HUDEP-2 (cell line): ENCODE results near the gene ERVH48-1.
"Not testable (repeated sequence)": the region's sequence is repeated elsewhere in the genome, so short reads cannot be mapped to it uniquely, and the experiment has no call there.

Source experiments
- DNase-seq, 76 experiments: peaks; one replicate each; lab custom pipeline; 2025; ENCODE audit not compliant: unreplicated experiment in 76 of 76; lab: John Stamatoyannopoulos, UW

Gene ERVH48-1

DNA sequence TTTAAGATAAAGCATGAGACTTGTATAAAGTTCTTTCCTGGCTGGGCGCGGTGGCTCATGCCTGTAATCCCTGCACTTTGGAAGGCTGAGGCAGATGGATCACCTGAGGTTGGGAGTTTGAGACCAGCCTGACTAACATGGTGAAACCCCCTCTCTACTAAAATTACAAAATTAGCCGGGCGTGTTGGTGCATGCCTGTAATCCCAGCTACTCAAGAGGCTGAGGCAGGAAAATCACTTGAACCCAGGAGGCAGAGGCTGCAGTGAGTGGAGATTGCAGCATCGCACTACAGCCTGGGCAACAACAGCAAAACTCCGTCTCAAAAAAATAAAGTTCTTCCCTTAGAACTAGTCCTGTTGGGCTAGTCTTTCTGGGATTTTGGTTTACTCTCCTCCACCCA, 13.5 kb downstream of the ERVH48-1 start:
- not testable (repeated sequence) for DNase-seq

DNA sequence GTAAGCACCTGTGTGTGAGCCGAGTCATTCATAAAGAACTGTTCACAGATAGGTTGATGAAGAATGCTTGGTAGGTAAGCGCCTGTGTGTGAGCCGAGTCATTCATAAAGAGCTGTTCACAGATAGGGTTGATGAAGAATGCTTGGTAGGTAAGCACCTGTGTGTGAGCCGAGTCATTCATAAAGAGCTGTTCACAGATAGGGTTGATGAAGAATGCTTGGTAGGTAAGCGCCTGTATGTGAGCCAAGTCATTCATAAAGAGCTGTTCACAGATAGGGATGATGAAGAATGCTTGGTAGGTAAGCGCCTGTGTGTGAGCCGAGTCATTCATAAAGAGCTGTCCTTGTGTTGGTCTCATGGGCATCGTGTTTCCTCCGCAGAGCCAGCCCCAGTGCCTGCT, 16.9 kb downstream of the ERVH48-1 start:
- not testable (repeated sequence) for DNase-seq

DNA sequence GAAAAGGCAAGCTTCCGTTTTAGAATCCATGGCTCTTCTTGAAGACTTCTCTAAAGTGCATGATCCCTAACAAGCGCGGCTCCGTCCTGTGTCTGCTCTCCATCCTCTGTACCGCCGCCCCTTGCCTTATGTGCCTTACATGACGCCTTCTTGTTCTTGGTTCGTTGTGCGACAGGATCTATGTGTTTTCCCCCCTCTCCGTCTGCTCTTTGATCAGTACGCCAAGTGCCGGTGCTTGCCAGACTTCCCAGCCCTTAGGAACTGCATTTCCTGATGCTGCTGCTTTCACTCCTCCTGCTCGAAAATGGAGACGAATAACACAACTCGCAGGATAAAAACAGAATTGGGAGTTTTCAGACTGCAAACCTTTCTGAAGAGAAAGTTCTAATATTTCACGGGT, 19.2 kb downstream of the ERVH48-1 start:
- no peak for DNase-seq

DNA sequence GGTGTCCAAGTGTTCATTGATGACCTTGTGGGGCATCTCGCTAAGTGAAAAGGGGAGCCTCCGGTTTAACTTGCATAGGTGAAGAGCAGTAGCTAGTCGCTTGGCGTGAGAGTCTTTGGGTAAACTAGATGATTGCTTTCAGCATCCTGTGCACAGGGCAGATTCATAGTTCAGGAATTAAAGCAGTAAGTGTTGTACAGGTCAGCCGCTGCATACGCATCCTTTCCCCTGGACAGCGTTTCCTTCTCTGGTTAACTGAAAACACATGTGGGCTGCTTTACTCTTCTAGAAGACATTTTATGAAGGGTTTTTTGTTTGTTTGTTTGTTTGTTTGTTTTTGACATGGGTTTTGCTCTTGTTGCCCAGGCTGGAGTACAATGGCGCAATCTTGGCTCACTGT, 20.2 kb downstream of the ERVH48-1 start:
- no peak for DNase-seq

DNA sequence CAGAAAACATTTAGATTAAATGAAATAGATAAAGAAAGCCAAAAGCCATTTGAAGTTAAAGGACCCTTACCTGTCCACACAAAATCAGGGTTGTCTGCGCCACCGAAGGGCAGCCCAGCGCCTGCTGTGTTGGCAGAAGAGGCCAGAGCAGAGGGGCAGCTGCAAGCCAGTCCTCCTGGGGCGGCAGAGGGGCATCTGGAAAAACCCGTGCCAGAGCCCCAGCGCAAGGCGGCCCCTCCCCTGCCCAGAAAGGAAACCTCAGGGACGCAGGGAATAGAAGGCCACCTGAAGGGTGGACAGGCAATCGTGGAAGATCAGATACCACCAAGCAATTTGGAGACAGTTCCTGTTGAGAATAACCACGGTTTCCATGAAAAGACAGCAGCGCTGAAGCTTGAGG, 21.6 kb downstream of the ERVH48-1 start:
- no peak for DNase-seq

DNA sequence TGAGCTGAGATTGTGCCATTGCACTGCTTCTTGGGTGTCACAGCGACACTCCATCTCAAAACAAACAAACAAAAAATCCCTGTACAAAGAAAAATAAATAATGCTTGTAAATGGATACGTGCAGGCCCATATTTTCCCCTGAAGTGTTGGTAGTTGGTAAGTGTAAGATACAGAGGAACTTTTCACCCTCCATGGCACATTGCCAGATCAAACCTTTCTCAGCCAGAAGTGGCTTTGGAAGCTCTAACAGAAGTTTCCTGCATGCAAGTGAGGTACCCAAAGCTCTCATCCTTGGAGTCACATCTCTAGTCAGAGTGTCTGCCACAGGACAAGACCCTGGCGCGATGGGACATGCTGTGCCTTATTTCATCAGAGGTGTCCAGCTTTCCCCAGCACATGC, 25.0 kb downstream of the ERVH48-1 start:
- no peak for DNase-seq

DNA sequence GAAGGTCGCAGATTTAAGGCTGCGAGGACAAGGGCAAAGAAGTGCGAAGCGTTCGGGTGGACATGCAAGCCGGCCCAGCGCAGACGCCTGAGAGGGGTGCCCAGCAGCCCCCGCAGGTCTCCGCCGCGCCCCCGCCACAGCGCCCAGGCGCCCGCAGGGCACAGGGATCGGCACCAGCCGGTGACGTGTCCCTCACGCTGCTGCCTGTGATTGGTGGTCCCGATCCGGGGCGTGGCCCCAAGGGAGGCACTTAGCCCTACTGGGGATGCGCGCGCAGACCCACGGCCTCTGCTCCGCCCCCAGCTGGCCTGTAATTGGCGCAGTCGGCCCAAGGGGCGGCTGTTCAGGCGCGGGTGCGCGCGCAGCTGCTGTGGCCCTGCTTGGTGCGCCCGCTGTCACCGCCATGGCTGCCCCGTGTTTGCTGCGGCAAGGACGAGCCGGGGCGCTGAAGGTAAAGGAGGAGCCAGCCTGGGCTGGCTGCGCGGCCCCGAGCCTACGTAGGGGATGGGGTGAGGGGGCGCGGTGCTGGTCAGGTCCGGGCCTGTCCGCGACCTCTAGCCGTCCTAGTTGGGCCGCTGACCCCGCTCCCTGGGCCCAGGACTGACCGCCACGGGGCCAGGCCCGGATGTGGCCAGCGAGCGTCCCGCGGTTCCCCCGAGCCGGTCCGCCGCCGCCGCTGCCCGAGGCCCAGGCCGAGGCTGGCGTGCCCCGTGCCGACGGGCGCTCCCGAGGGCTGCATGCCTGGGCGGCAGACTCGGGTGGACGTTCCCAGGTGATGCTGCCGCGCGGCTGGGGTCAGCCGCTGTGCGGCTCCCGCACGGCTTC, 32.3 kb downstream of the ERVH48-1 start, which contains the start of gene NDUFV3:
TSS of gene NDUFV3 (plus strand) at position 379 of the 825 bp plus-strand sequence. CDS start at position 404, 25 bp downstream.
- peak; percentile 82 to 100 (median 100) for DNase-seq

DNA sequence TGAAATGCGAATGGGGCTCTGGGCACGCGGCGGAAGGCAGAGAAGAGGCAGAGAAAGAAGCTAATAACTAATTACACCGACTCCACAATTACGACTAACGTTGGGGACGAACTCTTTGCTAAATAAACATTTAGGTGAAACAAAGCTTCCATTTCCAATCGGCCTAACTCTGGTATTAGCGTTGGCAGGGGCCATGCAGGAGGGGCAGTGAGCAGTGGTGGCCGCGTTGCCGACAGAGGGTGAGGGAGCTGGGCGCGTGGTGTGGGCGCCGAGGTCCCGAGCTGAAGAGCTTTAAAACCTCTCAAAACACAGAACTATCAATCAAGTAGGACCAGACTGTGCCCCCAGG, 32.9 kb downstream of the ERVH48-1 start:
- DNase-seq = peak in 6 of 76 experiments; percentile 41 to 86 (median 72)

DNA sequence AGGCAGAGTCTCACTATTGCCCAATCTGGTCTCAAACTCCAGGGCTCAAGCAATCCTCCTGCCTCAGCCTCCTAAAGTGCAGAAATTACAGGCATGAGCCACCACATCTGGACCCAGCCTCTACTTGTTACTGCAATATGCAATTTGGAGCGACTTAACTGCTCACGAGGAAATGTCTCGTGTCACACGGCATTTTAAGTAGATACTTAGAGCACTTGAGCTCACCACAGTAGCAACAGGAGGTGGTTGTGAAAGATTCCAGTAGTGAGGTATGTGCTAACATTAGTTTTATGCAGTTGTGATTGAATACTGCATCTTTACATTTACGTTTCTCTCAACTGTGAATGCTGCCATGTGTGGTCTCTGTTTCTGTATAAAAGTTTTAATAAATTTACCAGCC, 38.1 kb downstream of the ERVH48-1 start:
- no peak for DNase-seq

DNA sequence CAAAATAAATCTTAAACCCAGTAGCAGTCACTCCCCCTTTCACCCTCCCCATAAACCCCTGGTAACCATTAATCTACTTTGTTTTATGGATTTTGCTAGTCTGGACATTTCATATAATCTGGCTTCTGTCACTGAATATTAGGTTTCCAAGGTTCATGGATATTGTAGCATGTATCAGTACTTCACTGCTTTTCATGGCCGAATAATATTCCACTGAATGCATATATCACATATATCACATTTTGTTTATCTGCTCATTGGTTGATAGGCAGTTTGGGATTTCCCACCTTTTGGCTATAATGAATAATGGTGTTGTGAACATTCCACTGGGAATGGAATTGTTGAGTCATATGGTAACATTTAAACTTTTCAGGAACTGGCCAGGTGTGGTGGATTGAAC, 41.5 kb downstream of the ERVH48-1 start:
- DNase-seq = no peak

DNA sequence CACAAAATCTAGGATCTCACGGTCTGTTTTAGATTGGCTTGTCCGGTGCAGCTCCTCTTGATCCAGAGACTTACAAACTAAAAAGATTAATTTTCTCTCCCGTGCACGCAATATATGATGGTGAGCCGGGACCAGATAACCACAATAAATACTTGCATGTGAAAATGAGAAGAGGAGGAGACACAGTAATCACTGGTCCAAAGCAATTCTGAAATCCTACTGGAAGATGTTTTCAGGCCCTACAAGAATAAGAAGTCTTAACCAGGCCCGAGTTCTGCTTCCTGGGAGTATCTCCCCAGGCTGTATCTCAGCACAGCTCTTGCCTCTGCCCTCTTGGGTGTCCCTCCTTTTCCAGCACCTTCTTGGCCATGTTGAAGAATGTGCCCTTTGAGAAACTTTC, 45.1 kb downstream of the ERVH48-1 start:
- DNase-seq = no peak

DNA sequence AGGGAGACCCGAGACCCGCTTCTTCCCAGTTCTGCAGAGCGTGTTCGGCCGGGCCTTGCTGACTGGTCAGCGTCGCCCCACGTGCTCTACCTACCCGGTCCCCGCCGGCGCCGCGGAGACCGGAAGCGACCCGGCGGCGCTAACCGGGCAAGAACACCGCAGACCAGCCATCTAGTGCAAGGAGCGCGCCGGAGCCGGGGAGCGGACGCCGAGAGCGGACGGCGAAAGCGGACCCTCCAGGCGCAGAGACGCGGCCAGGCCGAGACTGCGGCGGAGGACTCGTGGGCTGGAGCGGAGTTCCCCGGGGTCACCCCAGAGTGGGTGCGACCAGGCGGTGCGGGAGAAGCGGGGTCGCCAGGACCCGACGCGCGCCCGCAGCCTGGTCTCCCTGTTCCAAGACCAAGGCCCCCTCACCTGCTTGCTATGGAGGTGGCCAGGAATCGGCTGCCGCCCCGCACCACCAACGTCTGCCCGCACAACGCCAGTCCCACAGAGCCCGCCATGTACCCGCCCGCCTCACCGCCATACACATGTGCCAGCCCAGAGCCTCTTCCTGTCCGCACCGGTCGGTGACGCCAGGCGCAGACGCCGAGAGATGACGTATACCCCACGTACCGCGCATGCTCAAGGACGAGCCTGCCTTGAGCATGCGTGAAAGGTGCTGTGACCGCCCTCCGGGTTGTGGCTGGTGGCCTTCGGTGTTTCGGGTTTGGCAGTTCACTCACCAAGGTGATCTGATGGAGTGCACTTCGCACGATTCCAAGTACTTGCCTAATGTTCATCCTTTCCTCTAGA, 46.2 kb downstream of the ERVH48-1 start, which contains the start of gene WDR4:
TSS of gene WDR4 (minus strand) at position 547 of the 795 bp plus-strand sequence. CDS start at position 503, 44 bp downstream.
- peak; percentile 64 to 99 (median 98) for DNase-seq

DNA sequence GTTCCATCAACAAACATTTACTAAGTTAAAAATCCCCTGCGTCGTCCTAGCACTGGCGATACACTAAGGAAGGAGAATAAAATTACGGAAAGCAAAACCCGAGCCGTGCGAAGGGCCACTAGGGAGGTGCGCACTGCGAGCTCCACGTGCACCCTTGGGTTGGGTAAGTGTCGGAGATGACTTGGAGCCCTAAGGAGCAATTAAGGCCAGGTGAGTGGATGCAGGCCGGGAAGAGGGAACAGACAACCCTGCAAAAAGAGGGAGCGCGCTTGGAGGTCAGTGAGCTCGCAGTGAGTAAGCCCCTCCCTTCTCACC, 46.8 kb downstream of the ERVH48-1 start:
- DNase-seq = no peak

DNA sequence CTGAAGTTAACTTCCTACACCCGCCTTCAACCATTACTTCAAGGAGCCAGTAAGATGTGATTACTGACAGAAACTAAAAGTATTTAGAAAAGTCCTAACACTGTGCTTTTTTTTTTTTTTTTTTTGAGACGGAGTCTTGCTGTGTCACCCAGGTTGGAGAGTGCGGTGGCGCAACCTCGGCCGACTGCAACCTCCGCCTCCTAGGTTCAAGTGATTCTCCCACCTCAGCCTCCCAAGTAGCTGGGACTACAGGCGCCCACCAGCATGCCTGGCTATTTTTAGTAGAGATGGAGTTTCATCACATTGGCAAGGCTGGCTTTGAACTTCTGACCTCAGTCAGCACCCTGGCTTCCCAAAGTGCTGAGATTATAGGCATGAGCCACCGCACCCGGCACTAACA, 49.6 kb downstream of the ERVH48-1 start:
- not testable (repeated sequence) for DNase-seq

DNA sequence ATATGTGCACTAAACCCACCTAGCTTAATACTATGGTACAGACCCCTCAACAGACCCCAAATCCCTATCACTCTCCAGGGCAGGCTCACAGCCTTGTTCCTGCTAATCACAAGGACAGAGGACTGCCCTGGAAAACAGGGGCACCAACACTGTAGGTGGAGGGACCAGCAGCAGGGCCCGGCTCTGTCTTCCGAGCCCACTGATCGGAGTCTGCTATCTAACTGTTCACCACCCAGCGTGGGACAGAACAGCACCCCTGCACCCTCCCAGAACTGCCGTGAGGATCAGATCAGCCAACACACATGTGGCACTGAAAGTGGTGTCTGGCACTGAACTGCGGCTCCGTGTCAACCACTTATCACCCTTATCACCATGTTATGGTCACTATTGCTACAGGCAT, 52.3 kb downstream of the ERVH48-1 start:
- DNase-seq = no peak

DNA sequence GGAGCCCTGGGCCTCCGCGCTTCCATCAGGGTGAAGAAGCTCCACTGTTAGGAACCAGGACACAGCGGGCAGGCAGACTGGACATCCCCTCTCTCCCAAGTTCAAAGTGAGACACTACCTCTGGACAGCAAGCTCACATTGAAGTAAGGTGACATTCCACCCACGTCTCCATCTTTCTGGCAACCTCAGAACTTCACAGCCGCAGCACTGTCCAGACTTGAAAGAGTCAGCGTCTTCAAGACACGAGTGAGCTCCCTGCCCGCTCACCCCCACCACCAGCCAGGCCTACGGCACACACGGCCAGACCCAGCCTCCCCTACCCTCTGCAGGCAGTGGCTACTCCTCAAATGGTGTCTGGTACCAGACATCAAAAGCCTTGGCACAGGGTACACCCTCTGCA, 57.2 kb downstream of the ERVH48-1 start:
- DNase-seq = no peak
